ENCODE measurements around the gene BCO2.

DNA sequence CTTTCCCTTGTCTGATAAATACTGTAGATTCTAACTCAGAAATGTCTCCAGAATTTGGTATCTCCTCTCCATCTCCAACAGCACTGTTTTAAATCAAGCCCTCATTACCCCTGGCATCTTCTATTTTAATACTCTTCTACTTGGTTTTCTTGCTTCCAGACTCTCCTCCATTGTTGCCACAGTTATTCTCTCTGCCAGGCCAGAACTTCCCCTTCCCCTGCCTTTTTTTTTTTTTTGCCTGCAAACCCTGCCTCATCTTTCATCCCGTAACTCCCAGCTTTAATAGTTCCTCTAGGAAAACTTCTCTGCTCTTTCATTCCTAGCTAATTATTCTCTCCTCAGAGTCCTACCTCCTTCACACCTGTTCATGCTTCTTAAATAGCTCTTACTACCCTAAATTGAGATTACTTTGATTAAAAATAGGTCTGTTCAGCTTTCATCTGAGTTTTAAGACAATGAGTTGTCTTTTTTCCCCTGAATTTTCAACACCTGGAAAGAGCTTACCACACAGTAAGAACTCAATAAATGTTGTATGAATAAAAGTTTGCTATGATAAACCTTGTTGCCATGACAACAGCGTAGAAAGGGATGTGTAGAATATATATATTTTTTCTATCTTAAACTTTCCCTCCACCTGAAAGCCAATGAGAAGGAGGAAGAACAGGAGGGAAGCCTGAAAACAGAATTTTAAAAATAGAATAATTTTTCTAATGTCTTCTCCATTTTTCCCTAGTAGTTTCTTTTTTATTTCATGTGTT is 15.0 kb upstream of the BCO2 start:
- TF ChIP-seq, protein P1, sequence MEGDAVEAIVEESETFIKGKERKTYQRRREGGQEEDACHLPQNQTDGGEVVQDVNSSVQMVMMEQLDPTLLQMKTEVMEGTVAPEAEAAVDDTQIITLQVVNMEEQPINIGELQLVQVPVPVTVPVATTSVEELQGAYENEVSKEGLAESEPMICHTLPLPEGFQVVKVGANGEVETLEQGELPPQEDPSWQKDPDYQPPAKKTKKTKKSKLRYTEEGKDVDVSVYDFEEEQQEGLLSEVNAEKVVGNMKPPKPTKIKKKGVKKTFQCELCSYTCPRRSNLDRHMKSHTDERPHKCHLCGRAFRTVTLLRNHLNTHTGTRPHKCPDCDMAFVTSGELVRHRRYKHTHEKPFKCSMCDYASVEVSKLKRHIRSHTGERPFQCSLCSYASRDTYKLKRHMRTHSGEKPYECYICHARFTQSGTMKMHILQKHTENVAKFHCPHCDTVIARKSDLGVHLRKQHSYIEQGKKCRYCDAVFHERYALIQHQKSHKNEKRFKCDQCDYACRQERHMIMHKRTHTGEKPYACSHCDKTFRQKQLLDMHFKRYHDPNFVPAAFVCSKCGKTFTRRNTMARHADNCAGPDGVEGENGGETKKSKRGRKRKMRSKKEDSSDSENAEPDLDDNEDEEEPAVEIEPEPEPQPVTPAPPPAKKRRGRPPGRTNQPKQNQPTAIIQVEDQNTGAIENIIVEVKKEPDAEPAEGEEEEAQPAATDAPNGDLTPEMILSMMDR (IDR thresholded peaks at IDR 0.05; ENCODE audit: insufficient read depth, low read length), result no peak
- TF ChIP-seq GABPA (IDR thresholded peaks at IDR 0.05; ENCODE audit: low read depth), result no peak
